ENCODE results near the gene KRT85. TPM values are rescaled to one million over a fixed set of nuclear protein-coding genes. Genes with fewer than 3 reads are reported as not detected.

Gene KRT85
- polyA plus RNA-seq, 1 donor (not counting 4 experiments of a cell fraction or from before 2014, with no cell fraction given), result not detected

GRCh38 chr12:52327830-52328500, 39.3 kb downstream of the KRT85 start:
- peak overlapping the region; percentile 7 for H3K4me2 ChIP-seq (ENCODE audit: control insufficient read depth, extremely low read depth, insufficient read depth, low read depth, low read length)
- dilution Hi-C loops (cut with MboI; ENCODE audit: extremely low pct_ligation_motif_present, low sequenced_read_pairs), result no loop called here
- peaks cover 13% of the 10 kb centered on the region for H3K4me1 ChIP-seq (ENCODE audit: control insufficient read depth, extremely low read depth, insufficient read depth, low read length)
- FAIRE-seq (no peak), DNase-seq (ENCODE audit: low read depth, low spot score) (no peak)
- H2AFZ ChIP-seq (ENCODE audit: control insufficient read depth, low read length), result peak overlapping the region; percentile 62
- no peaks in the 10 kb centered on the region for H3K9me1 ChIP-seq (ENCODE audit: control insufficient read depth, extremely low read depth, insufficient read depth, low read length)
- H3K27ac ChIP-seq (ENCODE audit: control insufficient read depth, insufficient read depth, low read length), result peak overlapping the region; percentile 76
- H3K9me3 ChIP-seq (ENCODE audit: control insufficient read depth, low read depth, low read length), result no peaks in the 10 kb centered on the region
- H3K9ac ChIP-seq (ENCODE audit: control insufficient read depth, extremely low read depth, insufficient read depth, low read length), result peak overlapping the region; percentile 59
- no peaks in the 10 kb centered on the region for H3K27me3 ChIP-seq (ENCODE audit: control insufficient read depth, extremely low read depth, insufficient read depth, low read length)
- H3K36me3 ChIP-seq (ENCODE audit: control insufficient read depth in 2 of 2, extremely low read depth in 1 of 2, insufficient read depth in 2 of 2, low read length in 2 of 2), result no peaks in the 10 kb centered on the region
- TF ChIP-seq CTCF (optimal IDR thresholded peaks at IDR 0.05 in 1 of 3, IDR thresholded peaks at IDR 0.05 in 1 of 3, conservative IDR thresholded peaks at IDR 0.05 in 1 of 3; ENCODE audit: extremely low read depth in 1 of 3, insufficient read depth in 2 of 3, low read length in 3 of 3) (no peak), EZH2 (IDR thresholded peaks at IDR 0.05; ENCODE audit: low read length) (no peak)
- no peaks in the 10 kb centered on the region for H3K79me2 ChIP-seq (ENCODE audit: control insufficient read depth, insufficient read depth, low read length)
- H3K4me3 ChIP-seq (ENCODE audit: control insufficient read depth in 2 of 3, extremely low read depth in 1 of 3, insufficient read depth in 2 of 3, low read depth in 1 of 3, low read length in 3 of 3), result no peak overlapping the region
- no peaks in the 10 kb centered on the region for H4K20me1 ChIP-seq (ENCODE audit: control insufficient read depth, extremely low read depth, insufficient read depth, low read length)

GRCh38 chr12:52327052-52327829, 40.0 kb downstream of the KRT85 start:
- Histone ChIP-seq H3K4me2 (ENCODE audit: control insufficient read depth, extremely low read depth, insufficient read depth, low read depth, low read length) (peak overlapping the region; percentile 29), H2AFZ (ENCODE audit: control insufficient read depth, low read length) (no peak overlapping the region), H3K36me3 (ENCODE audit: control insufficient read depth in 2 of 2, extremely low read depth in 1 of 2, insufficient read depth in 2 of 2, low read length in 2 of 2) (no peaks in the 10 kb centered on the region), H3K9ac (ENCODE audit: control insufficient read depth, extremely low read depth, insufficient read depth, low read length) (no peak overlapping the region), H3K27ac (ENCODE audit: control insufficient read depth, insufficient read depth, low read length) (no peak overlapping the region), H3K4me1 (ENCODE audit: control insufficient read depth, extremely low read depth, insufficient read depth, low read length) (peaks cover 13% of the 10 kb centered on the region), H3K4me3 (ENCODE audit: control insufficient read depth in 2 of 3, extremely low read depth in 1 of 3, insufficient read depth in 2 of 3, low read depth in 1 of 3, low read length in 3 of 3) (no peak overlapping the region), H3K27me3 (ENCODE audit: control insufficient read depth, extremely low read depth, insufficient read depth, low read length) (peaks cover 4% of the 10 kb centered on the region), H4K20me1 (ENCODE audit: control insufficient read depth, extremely low read depth, insufficient read depth, low read length) (no peaks in the 10 kb centered on the region), H3K9me3 (ENCODE audit: control insufficient read depth, low read depth, low read length) (no peaks in the 10 kb centered on the region), H3K79me2 (ENCODE audit: control insufficient read depth, insufficient read depth, low read length) (no peaks in the 10 kb centered on the region), H3K9me1 (ENCODE audit: control insufficient read depth, extremely low read depth, insufficient read depth, low read length) (no peaks in the 10 kb centered on the region)
- dilution Hi-C loops (cut with MboI; ENCODE audit: extremely low pct_ligation_motif_present, low sequenced_read_pairs), result no loop called here
- DNase-seq (ENCODE audit: low read depth, low spot score) (peak; percentile 98), FAIRE-seq (peak; percentile 100)
- TF ChIP-seq EZH2 (IDR thresholded peaks at IDR 0.05; ENCODE audit: low read length) (no peak), CTCF (optimal IDR thresholded peaks at IDR 0.05 in 1 of 3, IDR thresholded peaks at IDR 0.05 in 1 of 3, conservative IDR thresholded peaks at IDR 0.05 in 1 of 3; ENCODE audit: extremely low read depth in 1 of 3, insufficient read depth in 2 of 3, low read length in 3 of 3) (peak; percentile 98 to 100 (median 100))

Data from keratinocyte (primary cell).